GM12878 (cell line): ENCODE measurements around the gene FBXL7. TPM values are rescaled to one million over a fixed set of nuclear protein-coding genes. Genes with fewer than 3 reads are reported as not detected.

Experiments
- ATAC-seq: fragments of 200-7000 bp; cut with Tn5 transposase; 3 replicates; pipeline ENCODE4 v1.9.1; 2020; ENCODE audit warnings: mild to moderate bottlenecking, moderate library complexity
- BruUV-seq: library from RNA; stranded (reverse); fragments of 400-500 nt; replicated peaks from 2 replicates; lab custom pipeline; 2021; lab: Mats Ljungman, UMichigan
- CTCF ChIA-PET: fragments of 300-600 bp; sonication (Branson Sonifier 250); formaldehyde crosslinking; extraction: SDS; loops from one replicate; lab custom pipeline; 2021; ENCODE audit warnings: inconsistent platforms; lab: Yijun Ruan, JAX
- POLR2A ChIA-PET: fragments of 350-600 bp; formaldehyde crosslinking; extraction: SDS; loops from one replicate; lab custom pipeline; 2021; ENCODE audit warnings: inconsistent platforms; lab: Charles Lee
- RAD21 ChIA-PET: fragments of 300-600 bp; sonication (Branson Sonifier 250); formaldehyde crosslinking; loops from one replicate; lab custom pipeline; 2023; ENCODE audit warnings: antibody characterized with exemption; ENCODE audit not compliant: unreplicated experiment; lab: Charles Lee
- SMC1A ChIA-PET: fragments of 300-600 bp; sonication (Branson Sonifier 250); formaldehyde crosslinking; loops from one replicate; lab custom pipeline; 2023; ENCODE audit not compliant: unreplicated experiment, uncharacterized antibody; lab: Charles Lee
- DNase-seq: peaks from one replicate; pipeline ENCODE4 v3.0.0-alpha.2; 2011; ENCODE audit warnings: low read depth, low spot score
- FAIRE-seq: peaks from 3 replicates; lab custom pipeline; 2011; peaks lifted over from hg19 to GRCh38; lab: Jason Lieb, UNC
- H2AFZ ChIP-seq: 2 replicates; pipeline ENCODE4 v1.6.0; 2011; ENCODE audit warnings: low read depth, low read length, control low read depth; ENCODE audit not compliant: control insufficient read depth
- H3K27ac ChIP-seq: 2 replicates; pipeline ENCODE4 v1.5.1; 2011; ENCODE audit warnings: control low read depth; ENCODE audit not compliant: control insufficient read depth, insufficient read depth
- H3K27me3 ChIP-seq, 2 experiments: replicated peaks in 1 of 2; 2 replicates each; pipeline versions ENCODE4 v1.6.0 to v1.6.1; 2011; ENCODE audit warnings: low read length in 1 of 2; ENCODE audit not compliant: control insufficient read depth in 2 of 2, insufficient read depth in 2 of 2
- H3K36me3 ChIP-seq, 2 experiments: 2 replicates each; pipeline ENCODE4 v1.5.1; 2011; ENCODE audit warnings: low read length in 1 of 2; ENCODE audit not compliant: control insufficient read depth in 2 of 2, insufficient read depth in 2 of 2
- H3K4me1 ChIP-seq: 2 replicates; pipeline ENCODE4 v1.6.1; 2011; ENCODE audit warnings: mild to moderate bottlenecking, low read length, moderate library complexity, mixed read lengths; ENCODE audit not compliant: control insufficient read depth, insufficient read depth
- H3K4me2 ChIP-seq: 2 replicates; pipeline ENCODE4 v1.6.0; 2011; ENCODE audit warnings: control low read depth; ENCODE audit not compliant: control insufficient read depth, insufficient read depth
- H3K4me3 ChIP-seq: fragments of 200-600 bp; sonication (generic); 2 replicates; pipeline ENCODE4 v1.5.1; 2016
- H3K79me2 ChIP-seq: 2 replicates; pipeline ENCODE4 v1.6.0; 2011; ENCODE audit warnings: low read length; ENCODE audit not compliant: control insufficient read depth, insufficient read depth
- H3K9ac ChIP-seq: 2 replicates; pipeline ENCODE4 v1.8.0; 2011; ENCODE audit warnings: low read length, control low read depth, mixed read lengths; ENCODE audit not compliant: control insufficient read depth, insufficient read depth
- H3K9me3 ChIP-seq: replicated peaks from 3 replicates; pipeline ENCODE4 v1.5.1; 2011; ENCODE audit warnings: mild to moderate bottlenecking, low read length; ENCODE audit not compliant: control insufficient read depth, insufficient read depth
- H4K20me1 ChIP-seq: 2 replicates; pipeline ENCODE4 v1.6.0; 2011; ENCODE audit not compliant: control insufficient read depth, insufficient read depth
- LARP7 ChIP-seq: fragments of 450-650 bp; IDR thresholded peaks from 2 replicates; pipeline ENCODE4 v1.6.1; 2017; ENCODE audit warnings: mild to moderate bottlenecking
- RUNX3 ChIP-seq: IDR thresholded peaks from 2 replicates; pipeline ENCODE4 v1.6.1; 2012; ENCODE audit warnings: low read length, inconsistent platforms
- YY1 ChIP-seq: IDR thresholded peaks from 2 replicates; pipeline ENCODE4 v1.6.1; 2011; ENCODE audit warnings: low read depth, mild to moderate bottlenecking, low read length
- WGBS: methylation state at CpG from one replicate; pipeline ENCODE4 v1.1.6; 2016; ENCODE audit warnings: low lambda C conversion rate; ENCODE audit not compliant: insufficient replicate concordance, insufficient coverage; ENCODE audit errors: missing lambda C conversion rate; 5-methylcytosine and 5-hydroxymethylcytosine counted together
- in situ Hi-C: fragments of 300-500 bp; cut with MboI; formaldehyde crosslinking; loops from 9 replicates; pipeline ENCODE4 v1.14.3; 2018; ENCODE audit warnings: mixed read lengths
- intact Hi-C: fragments of 100-400 bp; cut with micrococcal nuclease; formaldehyde crosslinking; loops from one replicate; pipeline ENCODE4 v1.14.2; 2022; ENCODE audit not compliant: unreplicated experiment
- polyA plus RNA-seq, 11 experiments: library from polyadenylated mRNA; depleted of rRNA in 4 of 11; unstranded in 6 of 11; stranded (reverse) in 5 of 11; fragments of >200 nt; fragmentation: Nextera tagmentation in 4 of 11; fragmentation: Illumina TruSeq in 1 of 11; extraction: Ambion mirVana in 4 of 11; extraction: Trizol in 1 of 11; gene quantifications; 1 replicate in 1 of 11; 2 replicates in 10 of 11; pipeline versions ENCODE4 v1.2.1 to v1.2.3, GENCODE V29; 2011 to 2016; ENCODE audit warnings: inconsistent platforms in 2 of 11, missing spikeins in 2 of 11, low read depth in 1 of 11
- total RNA-seq, 4 experiments: library from RNA; depleted of rRNA in 3 of 4; stranded (reverse); fragments of >200 nt in 3 of 4; fragmentation: Illumina TruSeq in 1 of 4; extraction: Trizol in 1 of 4; gene quantifications; 2 replicates each; pipeline versions ENCODE4 v1.2.1 to v1.2.3, GENCODE V29; 2013 to 2021
- TF ChIP-seq, protein P1 (sequence below): fragments of 450-650 bp; IDR thresholded peaks from 2 replicates; pipeline ENCODE4 v1.6.1; 2016; ENCODE audit warnings: mild to moderate bottlenecking
- TF ChIP-seq, protein P2 (sequence below): fragments of 450-650 bp; formaldehyde crosslinking; IDR thresholded peaks from 2 replicates; pipeline ENCODE4 v1.4.0; 2022; ENCODE audit warnings: mild to moderate bottlenecking, moderate library complexity
- TF ChIP-seq, protein P3 (sequence below): fragments of 450-650 bp; IDR thresholded peaks from 2 replicates; pipeline ENCODE4 v1.6.1; 2014; ENCODE audit warnings: mild to moderate bottlenecking

The FBXL7 gene
- total and polyA plus RNA-seq, 10 of the 15 experiments (the other 5 are each of a cell fraction or from before 2014, with no cell fraction given), result 0.03 to 0.44 (median 0.16) TPM

DNA sequence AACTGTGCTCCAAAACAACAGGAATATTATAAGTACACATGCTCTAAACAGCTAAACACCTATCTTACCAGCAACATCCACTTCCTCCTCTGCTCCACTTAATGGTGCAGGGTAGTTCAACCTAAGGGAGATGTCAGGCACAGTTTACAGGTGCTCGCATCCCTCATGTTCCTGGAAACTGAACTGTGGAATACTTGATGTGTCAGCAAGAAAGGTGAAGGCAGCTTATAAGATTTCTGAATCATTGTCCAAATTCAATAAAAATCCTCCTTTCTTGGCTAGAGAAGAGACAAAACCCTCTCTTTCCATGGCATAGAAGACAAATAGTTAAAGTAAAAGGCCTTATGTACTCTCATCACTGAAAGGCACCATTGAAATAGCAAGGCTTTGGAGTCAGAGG lies 272.2 kb downstream of the FBXL7 start:
- H3K79me2 ChIP-seq, result no peaks in the 10 kb centered on the region
- in situ Hi-C loops (no loop called here), intact Hi-C loops (no loop called here)
- H3K36me3 ChIP-seq, result no peaks in the 10 kb centered on the region
- ChIA-PET SMC1A (no interaction called here), CTCF (no interaction called here), RAD21 (no interaction called here), POLR2A (no interaction called here)
- TF ChIP-seq LARP7 (no peak), YY1 (no peak), RUNX3 (no peak)
- TF ChIP-seq, protein P1, sequence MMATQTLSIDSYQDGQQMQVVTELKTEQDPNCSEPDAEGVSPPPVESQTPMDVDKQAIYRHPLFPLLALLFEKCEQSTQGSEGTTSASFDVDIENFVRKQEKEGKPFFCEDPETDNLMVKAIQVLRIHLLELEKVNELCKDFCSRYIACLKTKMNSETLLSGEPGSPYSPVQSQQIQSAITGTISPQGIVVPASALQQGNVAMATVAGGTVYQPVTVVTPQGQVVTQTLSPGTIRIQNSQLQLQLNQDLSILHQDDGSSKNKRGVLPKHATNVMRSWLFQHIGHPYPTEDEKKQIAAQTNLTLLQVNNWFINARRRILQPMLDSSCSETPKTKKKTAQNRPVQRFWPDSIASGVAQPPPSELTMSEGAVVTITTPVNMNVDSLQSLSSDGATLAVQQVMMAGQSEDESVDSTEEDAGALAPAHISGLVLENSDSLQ, result no peak
- TF ChIP-seq, protein P2, sequence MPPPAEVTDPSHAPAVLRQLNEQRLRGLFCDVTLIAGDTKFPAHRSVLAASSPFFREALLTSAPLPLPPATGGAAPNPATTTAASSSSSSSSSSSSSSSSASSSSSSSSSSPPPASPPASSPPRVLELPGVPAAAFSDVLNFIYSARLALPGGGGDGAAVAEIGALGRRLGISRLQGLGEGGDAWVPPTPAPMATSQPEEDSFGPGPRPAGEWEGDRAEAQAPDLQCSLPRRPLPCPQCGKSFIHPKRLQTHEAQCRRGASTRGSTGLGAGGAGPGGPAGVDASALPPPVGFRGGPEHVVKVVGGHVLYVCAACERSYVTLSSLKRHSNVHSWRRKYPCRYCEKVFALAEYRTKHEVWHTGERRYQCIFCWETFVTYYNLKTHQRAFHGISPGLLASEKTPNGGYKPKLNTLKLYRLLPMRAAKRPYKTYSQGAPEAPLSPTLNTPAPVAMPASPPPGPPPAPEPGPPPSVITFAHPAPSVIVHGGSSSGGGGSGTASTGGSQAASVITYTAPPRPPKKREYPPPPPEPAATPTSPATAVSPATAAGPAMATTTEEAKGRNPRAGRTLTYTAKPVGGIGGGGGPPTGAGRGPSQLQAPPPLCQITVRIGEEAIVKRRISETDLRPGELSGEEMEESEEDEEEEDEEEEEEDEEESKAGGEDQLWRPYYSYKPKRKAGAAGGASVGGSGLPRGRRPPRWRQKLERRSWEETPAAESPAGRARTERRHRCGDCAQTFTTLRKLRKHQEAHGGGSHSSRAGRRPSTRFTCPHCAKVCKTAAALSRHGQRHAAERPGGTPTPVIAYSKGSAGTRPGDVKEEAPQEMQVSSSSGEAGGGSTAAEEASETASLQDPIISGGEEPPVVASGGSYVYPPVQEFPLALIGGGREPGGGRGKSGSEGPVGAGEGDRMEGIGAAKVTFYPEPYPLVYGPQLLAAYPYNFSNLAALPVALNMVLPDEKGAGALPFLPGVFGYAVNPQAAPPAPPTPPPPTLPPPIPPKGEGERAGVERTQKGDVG (CRISPR knock-in tag), result no peak
- TF ChIP-seq, protein P3, sequence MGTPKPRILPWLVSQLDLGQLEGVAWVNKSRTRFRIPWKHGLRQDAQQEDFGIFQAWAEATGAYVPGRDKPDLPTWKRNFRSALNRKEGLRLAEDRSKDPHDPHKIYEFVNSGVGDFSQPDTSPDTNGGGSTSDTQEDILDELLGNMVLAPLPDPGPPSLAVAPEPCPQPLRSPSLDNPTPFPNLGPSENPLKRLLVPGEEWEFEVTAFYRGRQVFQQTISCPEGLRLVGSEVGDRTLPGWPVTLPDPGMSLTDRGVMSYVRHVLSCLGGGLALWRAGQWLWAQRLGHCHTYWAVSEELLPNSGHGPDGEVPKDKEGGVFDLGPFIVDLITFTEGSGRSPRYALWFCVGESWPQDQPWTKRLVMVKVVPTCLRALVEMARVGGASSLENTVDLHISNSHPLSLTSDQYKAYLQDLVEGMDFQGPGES, result no peak
- no peak for FAIRE-seq
- 0% methylated on average over 1 of the region's 1 CpG for WGBS
- BruUV-seq, result no TSS peak
- H3K4me1 ChIP-seq, result no peaks in the 10 kb centered on the region
- no peaks in the 10 kb centered on the region for H4K20me1 ChIP-seq
- no peak overlapping the region for H3K4me3 ChIP-seq
- no peak overlapping the region for H2AFZ ChIP-seq
- no peak overlapping the region for H3K4me2 ChIP-seq
- no peak overlapping the region for H3K9ac ChIP-seq
- no peak for DNase-seq
- H3K27me3 ChIP-seq, result no peaks in the 10 kb centered on the region
- no peak for ATAC-seq
- no peak overlapping the region for H3K27ac ChIP-seq
- H3K9me3 ChIP-seq, result no peaks in the 10 kb centered on the region
